SHP77 (cell line): ENCODE measurements around the gene AOAH.
"Not testable (repeated sequence)": the region's sequence is repeated elsewhere in the genome, so short reads cannot be mapped to it uniquely, and the experiment has no call there.

Source experiments
- DNase-seq, 2 experiments: peaks; one replicate each; lab custom pipeline; 2025; lab: John Stamatoyannopoulos, UW

Gene AOAH

GRCh38 chr7:36657036-36657660, 67.1 kb downstream of the AOAH start:
- DNase-seq = no peak

DNA sequence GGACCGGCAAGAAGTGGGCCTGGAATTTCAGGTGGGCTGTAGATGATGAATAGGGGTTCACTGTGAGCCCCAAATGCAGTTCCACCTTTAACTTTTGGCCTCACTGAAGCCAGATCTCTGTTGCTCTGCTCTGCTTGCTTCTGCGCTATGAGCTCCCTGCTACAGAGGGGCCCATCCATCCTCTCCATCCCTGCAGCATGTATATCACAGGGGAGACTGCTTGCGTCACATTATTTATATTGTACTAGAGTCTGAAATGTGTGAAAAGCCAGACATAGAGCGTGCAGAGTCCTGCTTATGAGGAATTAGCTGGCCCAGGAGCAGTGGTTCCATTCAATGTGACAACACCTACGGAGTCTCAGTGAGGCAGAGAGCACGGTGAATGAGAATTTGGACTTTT, 69.9 kb downstream of the AOAH start:
- DNase-seq = no peak

GRCh38 chr7:36653663-36654355, 70.5 kb downstream of the AOAH start:
- DNase-seq = no peak

- DNase-seq = no peak
These were observed 71.2 kb downstream of the AOAH start for GRCh38 chr7:36653008-36653662.

- DNase-seq = no peak
These were observed 71.9 kb downstream of the AOAH start for GRCh38 chr7:36652431-36652830.

DNA sequence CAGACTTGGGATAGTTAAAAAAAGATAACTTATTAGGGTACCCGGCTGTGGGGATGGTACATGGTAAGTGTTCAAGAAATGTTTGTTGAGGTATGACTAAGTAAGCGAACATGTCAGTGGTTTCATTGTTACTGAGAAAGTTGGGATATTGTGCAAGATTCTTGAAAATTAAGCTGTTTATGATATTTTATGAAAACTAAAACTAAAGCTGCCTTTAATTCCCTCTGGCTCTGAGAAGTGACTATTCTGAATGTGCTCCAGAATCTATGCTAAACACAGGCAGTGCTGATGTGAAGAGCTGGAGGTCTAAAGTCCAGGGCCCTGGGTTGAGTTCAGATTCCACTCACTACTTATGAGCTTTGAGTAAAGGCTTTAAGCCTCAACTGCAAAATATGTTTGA, 72.9 kb downstream of the AOAH start:
- no peak for DNase-seq

GRCh38 chr7:36650766-36651312, 73.5 kb downstream of the AOAH start:
- no peak for DNase-seq

GRCh38 chr7:36650320-36650719, 74.0 kb downstream of the AOAH start:
- DNase-seq = no peak

GRCh38 chr7:36649319-36649718, 75.0 kb downstream of the AOAH start:
- not testable (repeated sequence) for DNase-seq

- no peak for DNase-seq
These were observed 75.9 kb downstream of the AOAH start for GRCh38 chr7:36648441-36648840.

GRCh38 chr7:36644625-36645422, 79.5 kb downstream of the AOAH start:
- no peak for DNase-seq

- no peak for DNase-seq
These were observed 81.9 kb downstream of the AOAH start for GRCh38 chr7:36642414-36642813.

GRCh38 chr7:36642010-36642409, 82.3 kb downstream of the AOAH start:
- no peak for DNase-seq

DNA sequence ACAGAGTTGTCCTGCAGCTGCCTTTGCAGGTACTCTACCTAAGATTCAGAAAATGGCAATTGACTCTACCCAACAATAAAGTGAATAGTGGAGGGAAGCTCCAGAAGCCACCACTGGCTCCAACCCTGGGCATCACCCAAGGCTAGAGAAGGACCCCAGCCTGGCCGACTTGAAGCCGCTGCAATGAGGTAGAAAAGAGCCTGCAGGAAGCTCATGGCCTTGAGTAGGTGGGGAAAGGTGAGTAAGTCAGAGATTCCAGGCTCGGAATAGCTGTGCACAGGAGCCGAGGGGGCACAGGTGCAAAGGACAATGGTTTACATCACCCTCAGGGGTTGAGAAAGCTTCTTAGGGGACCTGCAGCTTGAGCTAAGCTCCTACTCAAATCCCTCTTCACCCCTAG, 83.6 kb downstream of the AOAH start:
- DNase-seq = no peak

DNA sequence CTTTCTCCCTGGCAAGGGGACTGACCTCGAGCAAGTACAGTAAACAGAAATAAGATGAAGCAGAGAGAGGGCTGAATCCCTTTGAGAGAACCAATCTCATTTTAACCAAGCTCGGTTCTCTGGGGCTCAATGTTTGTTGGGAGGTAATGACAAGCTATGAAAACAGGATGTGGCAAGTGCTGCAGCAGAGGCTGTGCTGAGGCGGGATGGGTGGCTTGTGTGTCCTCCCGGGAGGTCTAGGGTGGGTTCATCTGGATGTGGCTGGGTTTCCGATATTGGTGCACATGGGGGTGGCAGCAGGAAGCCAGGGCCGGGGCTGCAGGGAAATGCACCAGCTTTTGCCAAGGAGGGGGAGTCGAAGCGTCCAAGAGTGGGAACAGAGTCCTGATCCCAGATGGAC, 84.5 kb downstream of the AOAH start:
- DNase-seq = no peak

GRCh38 chr7:36638586-36639263, 85.6 kb downstream of the AOAH start:
- DNase-seq = no peak

- no peak for DNase-seq
These were observed 86.2 kb downstream of the AOAH start for GRCh38 chr7:36638140-36638539.

DNA sequence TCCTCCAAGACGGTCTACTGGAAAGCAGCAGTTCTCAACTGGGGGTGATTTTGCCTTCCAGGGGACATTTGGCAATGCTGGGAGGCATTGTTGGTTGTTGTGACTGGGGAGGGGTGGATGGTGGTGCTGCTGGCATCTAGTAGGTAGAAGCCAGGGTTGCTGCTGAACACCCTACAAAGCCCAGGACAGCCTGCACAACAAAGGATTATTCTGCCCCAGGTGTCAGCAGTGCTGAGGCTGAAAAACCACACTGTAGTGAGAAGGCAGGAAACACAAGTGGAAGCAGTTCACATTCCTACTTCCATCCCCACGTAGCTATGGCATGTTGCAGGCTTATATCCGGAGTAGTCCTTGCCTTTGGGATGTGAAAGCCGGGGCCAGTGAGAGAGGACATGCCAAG, 86.9 kb downstream of the AOAH start:
- no peak for DNase-seq

- DNase-seq = no peak
These were observed 88.2 kb downstream of the AOAH start for GRCh38 chr7:36636126-36636525.

GRCh38 chr7:36635091-36635490, 89.2 kb downstream of the AOAH start:
- no peak for DNase-seq

- no peak for DNase-seq
These were observed 90.9 kb downstream of the AOAH start for GRCh38 chr7:36633377-36633776.
